H1 (cell line): Measurements from ENCODE around the gene RGS9. TPM values are rescaled to one million over a fixed set of nuclear protein-coding genes. Genes with fewer than 3 reads are reported as not detected.

ENCODE experiments used
- ATF3 ChIP-seq: IDR thresholded peaks from 2 replicates; pipeline ENCODE4 v1.6.1; 2011; ENCODE audit warnings: low read depth, mild to moderate bottlenecking, low read length; ENCODE audit not compliant: insufficient read depth
- CHD1 ChIP-seq: IDR thresholded peaks from 2 replicates; pipeline ENCODE4 v1.6.1; 2012; ENCODE audit warnings: low read depth, low read length, improper control_type of control experiment
- CTCF ChIP-seq, 3 experiments: IDR thresholded peaks; 1 replicate in 2 of 3; 2 replicates in 1 of 3; pipeline versions ENCODE4 v1.5.1 to v1.6.1; 2011; ENCODE audit warnings: low read length in 3 of 3, mild to moderate bottlenecking in 3 of 3, inconsistent platforms in 2 of 3, low read depth in 1 of 3, moderate library complexity in 1 of 3; ENCODE audit not compliant: insufficient read depth in 1 of 3; ENCODE audit errors: control extremely low read depth in 1 of 3
- MAFK ChIP-seq: IDR thresholded peaks from 2 replicates; pipeline ENCODE4 v1.6.1; 2012; ENCODE audit warnings: low read depth, mild to moderate bottlenecking, improper control_type of control experiment, low read length
- polyA plus RNA-seq, 7 experiments: library from polyadenylated mRNA; depleted of rRNA in 3 of 7; stranded (reverse) in 5 of 7; unstranded in 2 of 7; fragments of >200 nt in 5 of 7; fragments of 200-250 nt in 2 of 7; gene quantifications; 1 replicate in 5 of 7; 2 replicates in 1 of 7; 4 replicates in 1 of 7; pipeline versions ENCODE4 v1.2.1 to v1.2.3, GENCODE V29; 2011 to 2013; ENCODE audit warnings: missing spikeins in 2 of 7, mixed read lengths in 2 of 7
- total RNA-seq: library from RNA; stranded (reverse); fragmentation: NEBNext Ultra II Directional; extraction: Animal tissue kit (Norgen Biotek cat#: 25700); gene quantifications from 2 replicates; pipeline ENCODE4 v1.2.1, GENCODE V29; 2021

RGS9 gene
- total and polyA plus RNA-seq, 2 of the 8 experiments (the other 6 are each of a cell fraction or from before 2014, with no cell fraction given), result 8.9 to 20.5 TPM

- TF ChIP-seq ATF3 (no peak), CTCF (IDR thresholded peaks at IDR 0.05; ENCODE audit: control extremely low read depth in 1 of 3, insufficient read depth in 1 of 3, low read depth in 1 of 3, low read length in 3 of 3) (no peak), CHD1 (no peak), MAFK (no peak)
Observed at GRCh38 chr17:65218261-65218660, 81.1 kb downstream of the RGS9 start (continued).
